HEK293 (cell line): ENCODE measurements around the gene SRGN.
A peak's percentile ranks its signal among the peaks of the same experiment; 100 is the strongest.

Source experiments
- CTCF ChIA-PET: fragments of 350-600 bp; formaldehyde crosslinking; extraction: SDS; loops from one replicate; lab custom pipeline; 2021; ENCODE audit warnings: antibody characterized with exemption; lab: Yijun Ruan, JAX
- POLR2A ChIA-PET: fragments of 300-600 bp; formaldehyde crosslinking; extraction: SDS; loops from one replicate; lab custom pipeline; 2020; ENCODE audit warnings: antibody characterized with exemption, inconsistent platforms; lab: Yijun Ruan, JAX
- H3K27ac ChIP-seq: fragments of 200-500 bp; sonication (Bioruptor generic); 2 replicates; pipeline ENCODE4 v1.5.1; 2014; ENCODE audit warnings: low read depth, low read length, control low read depth, inconsistent platforms; ENCODE audit errors: extremely low read depth
- H3K36me3 ChIP-seq, 2 experiments: fragments of 200-500 bp in 1 of 2; sonication (Bioruptor generic) in 1 of 2; 1 replicate in 1 of 2; 2 replicates in 1 of 2; pipeline ENCODE4 v1.5.1; 2014 to 2017; ENCODE audit warnings: inconsistent platforms in 2 of 2, low read length in 2 of 2; ENCODE audit not compliant: control insufficient read depth in 2 of 2, insufficient read depth in 1 of 2
- H3K4me1 ChIP-seq: fragments of 200-500 bp; sonication (Bioruptor generic); 2 replicates; pipeline ENCODE4 v1.5.1; 2014; ENCODE audit warnings: mild to moderate bottlenecking, low read length, inconsistent platforms; ENCODE audit not compliant: control insufficient read depth, insufficient read depth
- H3K4me3 ChIP-seq: 2 replicates; pipeline ENCODE4 v1.5.1; 2011; ENCODE audit warnings: low read depth, mild to moderate bottlenecking, control low read depth, low read length, moderate library complexity
- H3K9me3 ChIP-seq: fragments of 200-500 bp; sonication (Bioruptor generic); 2 replicates; pipeline ENCODE4 v1.5.1; 2014; ENCODE audit warnings: low read depth, low read length, inconsistent platforms; ENCODE audit not compliant: control insufficient read depth, insufficient read depth
- BCL11B ChIP-seq: fragments of 450-650 bp; formaldehyde crosslinking; IDR thresholded peaks from 2 replicates; pipeline ENCODE4 v1.5.1; 2016; ENCODE audit warnings: low read depth, missing biosample characterization, missing genetic modification characterization
- INSM2 ChIP-seq: fragments of 450-650 bp; formaldehyde crosslinking; IDR thresholded peaks from 2 replicates; pipeline ENCODE4 v1.5.1; 2016; ENCODE audit warnings: missing biosample characterization, missing genetic modification characterization
- KLF17 ChIP-seq: fragments of 450-650 bp; formaldehyde crosslinking; IDR thresholded peaks from 2 replicates; pipeline ENCODE4 v1.5.1; 2016; ENCODE audit warnings: missing biosample characterization, missing genetic modification characterization
- MEIS1 ChIP-seq: sonication (generic); formaldehyde crosslinking; IDR thresholded peaks from 2 replicates; pipeline ENCODE4 v1.8.1; 2022; ENCODE audit warnings: missing genetic modification reagents, mild to moderate bottlenecking, borderline replicate concordance
- MYNN ChIP-seq: fragments of 450-650 bp; formaldehyde crosslinking; IDR thresholded peaks from 2 replicates; pipeline ENCODE4 v1.5.1; 2016; ENCODE audit warnings: missing biosample characterization, missing genetic modification characterization, borderline replicate concordance
- ZNF10 ChIP-seq: fragments of 450-650 bp; formaldehyde crosslinking; IDR thresholded peaks from 2 replicates; pipeline ENCODE4 v1.5.1; 2017; ENCODE audit warnings: missing biosample characterization, missing genetic modification characterization
- ZNF138 ChIP-seq: fragments of 450-650 bp; formaldehyde crosslinking; IDR thresholded peaks from 2 replicates; pipeline ENCODE4 v1.5.1; 2016; ENCODE audit warnings: missing biosample characterization, missing genetic modification characterization, borderline replicate concordance
- ZNF23 ChIP-seq: fragments of 450-650 bp; formaldehyde crosslinking; IDR thresholded peaks from 2 replicates; pipeline ENCODE4 v1.5.1; 2016; ENCODE audit warnings: missing biosample characterization, missing genetic modification characterization, borderline replicate concordance
- ZNF239 ChIP-seq: fragments of 450-650 bp; formaldehyde crosslinking; IDR thresholded peaks from 2 replicates; pipeline ENCODE4 v1.5.1; 2016; ENCODE audit warnings: missing biosample characterization, missing genetic modification characterization
- ZNF274 ChIP-seq, 2 experiments: fragments of 200-500 bp in 1 of 2; fragments of 450-650 bp in 1 of 2; sonication (Bioruptor generic) in 1 of 2; formaldehyde crosslinking in 1 of 2; IDR thresholded peaks; 2 replicates each; pipeline versions ENCODE4 v1.5.1 to v1.6.1; 2014 to 2016; ENCODE audit warnings: borderline replicate concordance in 1 of 2, inconsistent platforms in 1 of 2, low read length in 1 of 2, missing biosample characterization in 1 of 2, missing genetic modification characterization in 1 of 2
- ZNF311 ChIP-seq: fragments of 450-650 bp; formaldehyde crosslinking; IDR thresholded peaks from 2 replicates; pipeline ENCODE4 v1.5.1; 2017; ENCODE audit warnings: missing biosample characterization, missing genetic modification characterization, borderline replicate concordance
- ZNF394 ChIP-seq: fragments of 450-650 bp; formaldehyde crosslinking; IDR thresholded peaks from 2 replicates; pipeline ENCODE4 v1.5.1; 2016; ENCODE audit warnings: missing biosample characterization, missing genetic modification characterization, mild to moderate bottlenecking, moderate library complexity, borderline replicate concordance
- ZNF529 ChIP-seq: fragments of 450-650 bp; formaldehyde crosslinking; IDR thresholded peaks from 2 replicates; pipeline ENCODE4 v1.5.1; 2017; ENCODE audit warnings: missing genetic modification characterization, missing biosample characterization; ENCODE audit not compliant: insufficient replicate concordance
- ZNF624 ChIP-seq: fragments of 450-650 bp; formaldehyde crosslinking; IDR thresholded peaks from 2 replicates; pipeline ENCODE4 v1.5.1; 2017; ENCODE audit warnings: missing biosample characterization, missing genetic modification characterization
- ZNF629 ChIP-seq: fragments of 450-650 bp; formaldehyde crosslinking; IDR thresholded peaks from 2 replicates; pipeline ENCODE4 v1.5.1; 2017; ENCODE audit warnings: missing biosample characterization, missing genetic modification characterization
- ZNF639 ChIP-seq: fragments of 450-650 bp; formaldehyde crosslinking; IDR thresholded peaks from 2 replicates; pipeline ENCODE4 v1.5.1; 2016; ENCODE audit warnings: missing biosample characterization, missing genetic modification characterization
- ZNF701 ChIP-seq: fragments of 450-650 bp; formaldehyde crosslinking; IDR thresholded peaks from 2 replicates; pipeline ENCODE4 v1.5.1; 2016; ENCODE audit warnings: missing biosample characterization, missing genetic modification characterization
- ZNF76 ChIP-seq: fragments of 450-650 bp; formaldehyde crosslinking; IDR thresholded peaks from 2 replicates; pipeline ENCODE4; 2016; ENCODE audit warnings: low read depth, missing biosample characterization, missing genetic modification characterization, borderline replicate concordance
- ZSCAN23 ChIP-seq: fragments of 450-650 bp; formaldehyde crosslinking; IDR thresholded peaks from 2 replicates; pipeline ENCODE4 v1.5.1; 2016; ENCODE audit warnings: missing biosample characterization, missing genetic modification characterization

Gene SRGN

GRCh38 chr10:69145864-69146263, 58.0 kb downstream of the SRGN start (continued):
- TF ChIP-seq INSM2, result no peak
- TF ChIP-seq, all 188 proteins: peak for 0

- POLR2A ChIA-PET, result no interaction called here
- CTCF ChIA-PET, result no interaction called here
Measured at GRCh38 chr10:69146759-69147158, 58.9 kb downstream of the SRGN start.

GRCh38 chr10:69151984-69152383, 64.1 kb downstream of the SRGN start:
- ChIA-PET POLR2A (no interaction called here), CTCF (interaction anchor here (0.6 kb wide), 2 partner anchors 23 to 242 kb away, joined by 3 to 4 read pairs; no protein-coding TSS in a partner anchor)
- no peaks in the 10 kb centered on the region for H3K9me3 ChIP-seq
- TF ChIP-seq ZSCAN23 (tag by site-specific recombination) (no peak), MYNN (tag by site-specific recombination) (no peak), ZNF701 (tag by site-specific recombination) (no peak), ZNF239 (tag by site-specific recombination) (no peak), ZNF138 (tag by site-specific recombination) (no peak), ZNF529 (tag by site-specific recombination) (no peak), BCL11B (no peak), ZNF23 (tag by site-specific recombination) (no peak), ZNF629 (no peak), ZNF311 (tag by site-specific recombination) (no peak), ZNF624 (tag by site-specific recombination) (no peak), KLF17 (tag by site-specific recombination) (no peak), ZNF274 (IDR thresholded peaks at IDR 0.05; ENCODE audit: low read length) (no peak), ZNF274 (tag by site-specific recombination; IDR thresholded peaks at IDR 0.05; ENCODE audit: borderline replicate concordance) (no peak)
- peaks cover 0 to 2% of the 10 kb centered on the region in 2 experiments; a peak in 2 of 3 replicates for H3K36me3 ChIP-seq
- no peak overlapping the region for H3K27ac ChIP-seq
- no peak overlapping the region for H3K4me3 ChIP-seq
- H3K4me1 ChIP-seq, result no peaks in the 10 kb centered on the region

More at GRCh38 chr10:69146759-69147158, 58.9 kb downstream of the SRGN start:
- Histone ChIP-seq H3K4me3 (no peak overlapping the region), H3K27ac (no peak overlapping the region), H3K36me3 (no peaks in the 10 kb centered on the region; a peak in 1 of 3 replicates), H3K4me1 (no peaks in the 10 kb centered on the region), H3K9me3 (no peaks in the 10 kb centered on the region)
- TF ChIP-seq ZNF639 (tag by site-specific recombination), result no peak
- 0 out of 2 replicates have a peak, but pooled peaks have one; percentile 30 for TF ChIP-seq ZNF10

- Histone ChIP-seq H3K9me3 (no peaks in the 10 kb centered on the region), H3K4me3 (no peak overlapping the region), H3K27ac (no peak overlapping the region), H3K4me1 (no peaks in the 10 kb centered on the region), H3K36me3 (peaks cover 2 to 14% of the 10 kb centered on the region in 2 experiments; a peak in 2 of 3 replicates)
- ChIA-PET POLR2A (interaction anchor here (0.7 kb wide), 1 partner anchor 29 kb away, joined by 6 read pairs; no protein-coding TSS in a partner anchor), CTCF (no interaction called here)
- TF ChIP-seq MYNN (tag by site-specific recombination) (no peak), MEIS1 (CRISPR knock-in tag) (no peak), INSM2 (no peak), ZNF639 (tag by site-specific recombination) (no peak), ZNF76 (no peak), ZNF394 (no peak)
Measured at GRCh38 chr10:69153227-69153626, 65.3 kb downstream of the SRGN start.
